IPS DF 19.7 (cell line): Measurements from ENCODE around the gene LGALS12.
"Not testable (repeated sequence)": the region's sequence is repeated elsewhere in the genome, so short reads cannot be mapped to it uniquely, and the experiment has no call there.

Experiments
- DNase-seq: peaks from one replicate; pipeline ENCODE4 v3.0.0-alpha.2; 2013; ENCODE audit warnings: low read depth, low spot score

Gene LGALS12

DNA sequence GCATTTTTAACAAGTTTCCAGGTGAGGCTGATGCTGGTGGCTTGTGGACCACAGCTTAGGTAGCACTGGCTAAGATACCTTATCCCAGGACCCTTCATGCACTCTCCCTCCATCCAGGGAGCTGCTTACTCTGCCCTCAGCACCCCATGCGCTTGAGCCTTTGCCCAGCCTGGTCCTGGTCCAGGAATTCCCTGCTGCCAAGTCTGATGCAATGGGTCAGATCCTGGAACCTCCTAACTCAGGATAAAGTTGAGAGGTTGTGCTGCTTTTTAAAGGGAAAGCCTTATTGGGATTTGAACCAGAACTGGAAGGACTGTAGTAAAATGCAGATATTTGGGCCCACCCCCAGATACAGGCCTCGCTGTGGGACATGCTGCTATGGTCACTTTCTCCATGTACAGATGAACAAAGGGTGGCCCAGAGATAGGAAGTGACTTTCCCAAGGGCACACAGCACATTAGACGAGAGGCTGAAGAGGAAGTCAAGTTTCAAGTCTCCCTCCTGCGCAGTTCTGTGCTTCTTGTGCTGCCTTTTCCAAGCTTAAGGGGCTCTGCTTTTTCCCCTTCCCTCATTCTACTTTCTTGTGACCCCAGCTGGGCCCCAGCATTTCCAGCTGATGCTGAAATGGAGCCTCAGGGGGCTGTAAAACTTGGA, 824 bp upstream of the LGALS12 start:
- DNase-seq = no peak

DNA sequence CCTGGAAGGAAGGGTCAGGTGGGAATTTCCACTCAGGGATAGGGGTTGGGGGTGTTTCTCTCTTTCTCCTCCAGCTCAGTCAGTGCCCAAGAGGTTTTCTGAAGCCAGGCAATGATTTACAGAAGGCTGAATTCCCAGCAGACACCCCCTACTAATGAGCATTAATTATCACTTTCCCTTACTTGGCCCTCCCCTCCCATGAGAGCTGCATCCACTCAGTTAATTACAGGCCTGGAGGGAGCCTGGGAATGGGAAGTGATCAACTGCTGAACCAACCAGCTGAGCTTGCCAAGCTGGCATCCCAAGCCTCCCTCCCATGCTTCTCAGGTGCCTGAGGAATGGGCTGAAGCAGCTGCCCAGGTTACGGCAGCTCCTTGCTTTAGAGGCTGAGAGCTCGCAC, 992 bp downstream of the LGALS12 start:
- no peak for DNase-seq

DNA sequence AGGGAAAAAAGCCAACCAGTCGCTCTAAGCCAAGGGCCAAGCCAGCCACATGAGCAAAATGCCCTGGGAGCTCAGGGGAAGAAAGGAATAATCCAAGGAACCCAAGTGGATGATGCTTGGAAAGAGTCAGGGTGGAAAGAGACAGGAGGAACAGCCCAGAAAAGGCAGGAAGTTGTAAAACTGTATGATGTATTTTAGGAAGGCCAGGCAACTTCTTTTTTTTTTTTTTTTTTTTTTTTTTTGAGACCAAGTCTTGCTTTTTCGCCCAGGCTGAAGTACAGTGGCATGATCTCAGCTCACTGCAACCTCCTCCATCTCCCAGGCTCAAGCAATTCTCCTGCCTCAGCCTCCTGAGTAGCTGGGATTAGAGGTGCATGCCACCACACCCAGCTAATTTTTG, 1.6 kb downstream of the LGALS12 start:
- no peak for DNase-seq

DNA sequence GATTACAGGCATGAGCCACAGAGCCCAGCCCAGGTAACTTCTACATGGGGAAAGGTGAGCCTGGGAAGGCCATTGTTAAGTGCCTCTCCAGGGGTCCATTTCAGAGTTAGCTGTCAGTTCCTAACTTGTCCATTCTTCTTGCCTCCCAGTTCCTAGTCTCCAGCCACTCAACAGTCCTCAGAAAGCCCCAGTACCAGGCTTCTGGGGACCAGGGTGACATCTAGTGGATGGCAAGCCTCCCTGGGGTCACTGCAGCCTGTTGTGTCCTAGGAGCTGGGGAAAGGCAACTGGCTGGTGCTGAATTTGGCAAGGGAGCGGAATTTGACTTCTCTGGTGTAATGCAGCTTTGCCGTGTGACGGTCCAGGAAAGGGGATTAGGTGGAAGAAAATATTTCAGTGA, 2.1 kb downstream of the LGALS12 start:
- DNase-seq = peak; percentile 74

DNA sequence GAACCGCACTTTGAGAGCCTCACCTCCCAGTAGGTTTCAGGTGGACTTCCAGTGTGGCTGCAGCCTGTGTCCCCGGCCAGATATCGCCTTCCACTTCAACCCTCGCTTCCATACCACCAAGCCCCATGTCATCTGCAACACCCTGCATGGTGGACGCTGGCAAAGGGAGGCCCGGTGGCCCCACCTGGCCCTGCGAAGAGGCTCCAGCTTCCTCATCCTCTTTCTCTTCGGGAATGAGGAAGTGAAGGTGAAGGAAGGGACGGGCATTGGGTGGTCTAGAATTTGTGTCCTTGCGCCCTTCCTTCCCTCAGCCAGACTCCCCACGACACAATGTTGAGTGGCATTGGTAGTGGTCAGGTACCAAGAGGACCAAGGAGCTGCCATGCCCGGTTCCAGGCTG, 2.9 kb downstream of the LGALS12 start:
- no peak for DNase-seq

DNA sequence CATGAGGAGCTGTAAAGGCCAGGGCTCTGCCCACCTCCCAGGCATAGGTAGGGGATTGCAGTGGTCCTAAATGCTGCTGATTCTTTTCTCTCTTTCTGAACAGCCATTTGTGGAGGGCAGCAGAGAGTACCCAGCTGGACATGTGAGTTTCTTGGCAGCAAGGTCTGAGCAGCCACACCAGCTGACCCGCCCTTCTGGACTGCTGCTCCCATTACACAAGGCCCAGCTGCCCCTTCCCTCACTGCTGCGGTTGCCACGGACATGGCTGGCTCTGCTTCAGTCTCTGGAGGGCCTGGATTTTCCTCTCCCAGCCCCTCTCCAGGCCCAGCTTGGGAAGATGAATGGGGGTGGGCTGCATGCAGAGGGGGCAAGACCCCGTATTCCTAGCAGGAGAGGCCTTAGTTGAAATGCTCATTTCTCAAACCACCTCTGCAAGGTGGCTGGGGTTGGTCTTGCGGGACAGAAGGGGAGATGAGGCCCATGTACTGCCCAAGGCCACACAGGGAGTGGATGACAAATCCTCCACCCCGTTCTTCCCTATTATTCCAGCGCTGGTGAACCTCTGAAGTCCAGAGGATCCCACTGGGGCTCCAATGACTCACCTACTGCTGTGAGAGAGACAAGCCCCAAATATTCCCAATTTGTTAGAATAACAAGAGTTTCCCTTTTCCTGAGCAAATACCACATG, 4.6 kb downstream of the LGALS12 start:
- DNase-seq = no peak

DNA sequence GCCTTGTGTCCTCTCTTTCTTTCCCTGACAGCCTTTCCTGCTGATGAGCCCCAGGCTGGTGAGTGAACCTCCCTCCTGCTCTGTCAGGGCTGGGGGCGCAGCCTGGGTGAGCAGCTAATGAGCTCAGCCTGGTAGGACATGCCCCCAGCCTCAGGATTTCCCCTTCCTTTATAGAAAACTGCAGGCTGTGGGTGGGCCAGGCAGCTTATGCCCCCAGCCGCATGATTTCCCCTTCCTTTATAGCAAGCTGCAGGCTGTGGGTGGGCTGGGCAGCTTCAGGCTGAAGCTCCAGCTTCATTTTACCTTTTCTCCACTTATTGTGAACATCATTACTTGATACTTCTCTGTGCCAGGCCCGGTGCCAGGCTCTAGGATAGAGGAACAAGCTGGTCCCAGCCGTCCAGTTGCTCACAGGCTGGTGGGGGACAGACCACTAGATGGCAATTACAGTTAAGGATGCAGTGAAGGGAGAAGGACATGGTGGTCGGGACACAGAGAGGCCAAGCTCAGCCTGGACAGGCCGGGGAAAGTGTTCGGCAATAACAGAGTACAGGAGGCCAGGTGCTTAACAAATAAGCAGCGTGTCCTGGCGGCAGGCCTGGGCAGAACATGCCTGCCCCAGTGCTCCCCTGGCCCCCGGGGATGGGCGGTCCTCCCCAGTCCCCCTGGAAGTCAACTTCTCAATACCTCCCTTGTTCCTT, 5.3 kb downstream of the LGALS12 start:
- no peak for DNase-seq

DNA sequence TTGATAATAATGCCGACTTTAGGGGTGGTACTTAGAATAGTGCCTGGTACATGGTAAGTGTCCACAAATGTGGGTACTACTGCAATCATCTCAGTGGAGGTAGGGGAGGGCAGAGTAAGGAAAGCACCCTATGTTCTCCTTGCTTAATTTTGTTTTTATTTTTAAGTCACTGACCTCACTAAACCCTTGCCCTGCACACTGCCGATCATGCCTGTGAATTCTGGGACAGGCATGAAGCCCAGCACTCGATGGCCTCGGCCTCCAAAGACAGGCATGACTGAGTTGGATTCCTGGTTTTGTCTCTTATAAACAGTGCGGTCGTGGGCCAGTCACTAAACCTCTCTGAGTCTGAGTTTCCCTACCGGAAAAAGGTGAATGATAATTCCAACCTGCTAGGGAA, 6.9 kb downstream of the LGALS12 start:
- DNase-seq = no peak

DNA sequence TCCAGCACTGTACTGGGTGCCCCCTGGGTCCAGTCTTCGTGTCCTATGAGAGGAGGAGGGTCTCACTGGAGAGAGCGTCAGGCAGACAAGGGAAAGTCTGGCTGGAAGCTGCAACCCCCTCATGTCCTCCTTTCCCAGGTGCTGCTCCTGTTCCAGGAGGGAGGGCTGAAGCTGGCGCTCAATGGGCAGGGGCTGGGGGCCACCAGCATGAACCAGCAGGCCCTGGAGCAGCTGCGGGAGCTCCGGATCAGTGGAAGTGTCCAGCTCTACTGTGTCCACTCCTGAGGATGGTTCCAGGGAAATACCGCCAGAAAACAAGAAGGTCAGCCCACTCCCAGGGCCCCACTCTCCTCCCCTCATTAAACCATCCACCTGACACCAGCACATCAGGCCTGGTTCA, 10.2 kb downstream of the LGALS12 start:
- no peak for DNase-seq

DNA sequence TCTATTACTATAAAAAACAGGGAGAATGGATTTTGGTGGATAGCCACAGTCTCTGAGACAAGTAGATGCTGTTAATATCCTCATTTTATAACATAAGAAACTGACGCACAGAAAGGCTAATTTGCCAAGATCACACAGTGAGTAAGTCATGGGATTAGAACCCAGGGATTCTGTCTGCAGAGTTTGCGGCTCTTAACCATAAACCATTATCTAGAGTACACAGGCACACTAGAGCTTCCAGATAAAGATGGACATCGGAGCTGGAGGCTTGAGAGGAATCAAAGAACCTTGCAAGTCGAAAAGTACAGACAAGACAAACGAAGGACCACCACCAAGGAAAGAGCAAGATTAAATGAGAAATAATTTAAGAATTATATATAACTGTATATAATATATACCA, 11.3 kb downstream of the LGALS12 start:
- no peak for DNase-seq

DNA sequence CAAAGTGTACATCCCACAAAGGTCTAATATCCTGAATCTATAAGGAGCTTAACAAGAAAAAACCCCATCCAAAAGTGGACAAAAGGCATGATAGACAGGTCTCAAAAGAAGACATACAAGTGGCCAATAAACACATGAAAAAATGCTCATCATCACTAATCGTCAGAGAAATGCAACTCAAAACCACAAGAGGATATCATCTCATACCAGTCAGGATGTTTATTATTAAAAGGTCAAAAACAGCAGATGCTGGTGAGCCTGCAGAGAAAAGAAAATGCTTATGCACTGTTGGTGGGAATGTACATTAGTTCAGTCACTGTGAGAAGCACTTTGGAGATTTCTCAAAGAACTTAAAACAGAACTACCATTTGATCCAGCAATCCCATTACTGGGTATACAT, 12.7 kb downstream of the LGALS12 start:
- DNase-seq = no peak

DNA sequence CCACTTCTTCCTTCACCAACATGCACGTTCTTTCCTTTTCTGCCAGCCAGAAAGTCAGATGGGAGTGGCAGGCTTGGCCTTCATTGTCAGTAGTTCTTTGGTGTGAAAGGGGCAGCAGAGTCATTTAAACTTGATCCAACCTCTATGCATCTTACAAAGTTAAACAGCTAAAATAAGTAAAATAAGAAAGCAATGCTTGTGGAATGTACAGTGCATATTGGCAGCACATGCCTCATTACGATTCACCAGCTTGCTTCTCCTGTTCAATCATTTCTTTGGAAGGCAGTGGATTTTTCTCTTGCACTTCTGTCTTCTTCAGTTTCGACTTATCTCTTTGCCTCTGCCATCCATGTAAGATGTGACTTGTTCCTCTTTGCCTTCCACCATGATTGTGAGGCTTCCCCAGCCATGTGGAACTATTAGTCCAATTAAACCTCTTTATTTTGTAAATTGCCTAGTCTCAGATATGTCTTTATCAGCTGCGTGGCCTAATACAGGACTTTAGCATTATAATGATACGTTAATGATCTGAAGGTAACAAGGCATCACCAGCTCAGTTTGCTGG, 14.8 kb downstream of the LGALS12 start:
- DNase-seq = no peak

DNA sequence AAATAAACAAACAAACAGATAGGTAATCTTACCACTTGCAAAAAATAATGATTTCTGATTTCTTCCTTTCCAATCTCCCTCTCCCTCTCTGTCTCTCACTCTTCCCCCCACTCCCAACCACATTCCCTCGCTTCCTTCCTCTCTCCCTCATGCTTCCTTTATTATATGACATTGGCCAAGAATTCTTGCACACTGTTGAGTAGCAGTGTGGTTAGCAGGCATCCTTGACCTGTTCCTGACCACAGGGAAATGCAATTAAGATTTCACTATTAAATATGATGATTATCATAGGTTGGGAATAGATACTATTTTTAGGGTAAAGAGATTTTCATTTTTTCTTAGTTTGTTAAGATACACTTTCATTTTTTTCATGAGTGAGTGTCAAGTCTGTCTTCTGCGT, 16.0 kb downstream of the LGALS12 start:
- DNase-seq = no peak

DNA sequence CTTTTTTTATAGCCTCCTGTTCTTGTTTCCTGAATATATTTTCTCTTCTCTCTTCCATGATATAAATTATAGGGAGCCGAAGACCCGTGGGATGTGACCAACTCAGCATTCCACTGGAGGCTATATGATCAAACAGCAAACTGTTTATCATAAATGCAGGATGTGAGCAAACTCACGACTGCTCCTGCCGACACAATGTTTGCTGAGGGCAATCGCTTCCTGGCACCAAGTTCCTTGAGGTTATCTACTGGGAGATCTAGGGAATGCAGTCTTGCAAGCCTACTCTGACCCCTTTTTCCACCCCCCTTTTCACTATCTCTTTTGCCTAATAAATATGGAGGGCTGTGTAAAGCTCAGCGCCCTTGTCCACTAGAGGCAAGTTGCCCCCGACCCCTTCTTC, 17.3 kb downstream of the LGALS12 start:
- DNase-seq = no peak

DNA sequence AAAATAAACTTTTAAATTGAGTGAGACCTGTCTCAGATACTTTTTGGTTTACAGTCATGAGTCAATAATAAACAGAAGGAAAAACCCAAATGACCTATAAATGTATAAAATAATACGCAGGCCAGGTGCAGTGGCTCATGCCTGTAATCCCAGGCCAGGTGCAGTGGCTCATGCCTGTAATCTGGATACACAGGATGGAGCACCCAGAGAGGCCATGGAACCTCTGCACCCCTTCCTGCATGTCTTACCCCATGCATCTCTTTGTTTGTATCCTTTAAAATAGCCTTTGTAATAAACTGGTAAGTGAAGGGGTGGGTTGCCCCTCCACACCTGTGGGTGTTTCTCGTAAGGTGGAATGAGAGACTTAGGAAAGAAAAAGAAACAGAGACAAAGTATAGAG, 21.8 kb downstream of the LGALS12 start:
- no peak for DNase-seq

DNA sequence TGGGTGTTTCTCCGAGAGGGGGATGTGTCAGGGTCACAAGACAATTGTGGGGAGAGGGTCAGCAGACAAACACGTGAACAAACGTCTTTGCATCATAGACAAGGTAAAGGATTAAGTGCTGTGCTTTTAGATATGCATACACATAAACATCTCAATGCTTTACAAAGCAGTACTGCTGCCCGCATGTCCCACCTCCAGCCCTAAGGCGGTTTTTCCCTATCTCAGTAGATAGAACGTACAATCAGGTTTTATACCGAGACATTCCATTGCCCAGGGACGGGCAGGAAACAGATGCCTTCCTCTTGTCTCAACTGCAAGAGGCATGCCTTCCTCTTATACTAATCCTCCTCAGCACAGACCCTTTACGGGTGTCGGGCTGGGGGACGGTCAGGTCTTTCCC, 22.3 kb downstream of the LGALS12 start:
- DNase-seq = not testable (repeated sequence)

DNA sequence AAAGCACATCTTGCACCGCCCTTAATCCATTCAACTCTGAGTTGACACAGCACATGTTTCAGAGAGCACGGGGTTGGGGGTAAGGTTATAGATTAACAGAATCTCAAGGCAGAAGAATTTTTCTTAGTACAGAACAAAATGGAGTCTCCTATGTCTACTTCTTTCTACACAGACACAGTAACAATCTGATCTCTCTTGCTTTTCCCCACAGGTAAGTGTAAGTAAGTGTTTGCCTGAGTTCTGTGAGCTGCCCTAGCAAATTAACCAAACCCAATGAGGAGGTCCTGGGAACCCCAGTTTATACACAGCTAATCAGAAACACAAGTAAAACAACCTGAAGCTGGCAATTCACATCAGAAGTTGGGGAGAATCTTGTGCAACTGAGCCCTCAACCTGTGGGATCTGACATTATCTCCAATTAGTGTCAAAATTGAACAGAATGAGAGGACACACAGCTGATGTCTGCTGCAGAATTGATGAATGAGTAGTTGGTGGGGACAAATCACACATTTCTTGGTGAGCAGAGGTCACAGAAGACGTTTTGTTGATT, 22.9 kb downstream of the LGALS12 start:
- DNase-seq = not testable (repeated sequence)

DNA sequence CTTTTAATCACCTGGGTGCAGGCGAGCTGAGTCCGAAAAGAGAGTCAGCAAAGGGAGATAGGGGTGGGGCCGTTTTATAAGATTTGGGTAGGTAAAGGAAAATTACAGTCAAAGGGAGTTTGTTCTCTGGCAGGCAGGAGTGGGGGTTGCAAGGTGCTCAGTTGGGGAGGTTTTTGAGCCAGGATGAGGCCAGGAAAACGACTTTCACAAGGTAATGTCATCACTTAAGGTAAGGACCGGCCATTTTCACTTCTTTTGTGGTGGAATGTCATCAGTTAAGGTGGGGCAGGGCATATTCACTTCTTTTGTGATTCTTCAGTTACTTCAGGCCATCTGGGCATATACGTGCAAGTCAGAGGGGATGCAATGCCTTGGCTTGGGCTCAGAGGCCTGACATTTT, 23.5 kb downstream of the LGALS12 start:
- not testable (repeated sequence) for DNase-seq

DNA sequence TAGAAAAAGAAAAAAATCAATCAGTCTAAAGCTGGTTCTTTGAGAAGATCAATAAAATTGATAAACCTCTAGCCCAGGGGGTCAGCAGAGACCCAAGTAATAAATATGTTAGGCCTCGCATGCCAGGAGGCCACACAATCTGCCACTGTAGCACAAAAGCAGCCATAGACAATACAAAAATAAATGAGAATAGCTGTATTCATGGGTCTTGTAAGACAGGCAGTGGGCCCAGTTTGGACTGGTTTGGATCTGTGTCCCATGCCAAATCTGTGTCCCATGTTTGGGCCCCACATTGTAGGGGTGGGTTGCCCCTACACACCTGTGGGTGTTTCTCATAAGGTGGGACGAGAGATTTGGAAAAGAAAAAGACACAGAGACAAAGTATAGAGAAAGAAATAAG, 24.1 kb downstream of the LGALS12 start:
- no peak for DNase-seq

DNA sequence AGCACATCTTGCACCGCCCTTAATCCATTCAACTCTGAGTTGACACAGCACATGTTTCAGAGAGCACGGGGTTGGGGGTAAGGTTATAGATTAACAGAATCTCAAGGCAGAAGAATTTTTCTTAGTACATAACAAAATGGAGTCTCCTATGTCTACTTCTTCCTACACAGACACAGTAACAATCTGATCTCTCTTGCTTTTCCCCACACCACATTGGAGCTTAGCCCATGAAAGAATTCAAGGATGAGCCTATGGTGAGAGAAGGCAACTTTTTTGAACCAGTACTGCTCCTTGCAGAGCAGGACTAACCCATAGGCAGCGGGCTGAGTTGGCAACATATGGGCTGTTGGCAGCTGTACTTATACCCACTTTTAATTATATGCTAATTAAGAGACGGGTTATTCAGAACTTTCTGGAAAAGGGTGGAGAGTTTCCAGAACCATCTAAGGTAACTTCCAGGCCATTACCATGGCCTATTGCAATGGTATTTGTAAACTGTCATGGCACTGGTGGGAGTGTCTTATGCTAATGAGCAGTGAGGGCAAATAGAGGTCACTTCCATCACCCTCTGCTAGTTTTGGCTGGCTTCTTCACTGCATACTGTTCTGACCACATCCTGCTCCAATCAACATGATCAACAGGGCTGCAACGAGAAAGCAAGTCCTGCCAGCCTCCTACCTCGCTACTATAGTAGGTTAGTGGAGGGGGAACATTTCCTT, 25.3 kb downstream of the LGALS12 start:
- peak; percentile 88 for DNase-seq

DNA sequence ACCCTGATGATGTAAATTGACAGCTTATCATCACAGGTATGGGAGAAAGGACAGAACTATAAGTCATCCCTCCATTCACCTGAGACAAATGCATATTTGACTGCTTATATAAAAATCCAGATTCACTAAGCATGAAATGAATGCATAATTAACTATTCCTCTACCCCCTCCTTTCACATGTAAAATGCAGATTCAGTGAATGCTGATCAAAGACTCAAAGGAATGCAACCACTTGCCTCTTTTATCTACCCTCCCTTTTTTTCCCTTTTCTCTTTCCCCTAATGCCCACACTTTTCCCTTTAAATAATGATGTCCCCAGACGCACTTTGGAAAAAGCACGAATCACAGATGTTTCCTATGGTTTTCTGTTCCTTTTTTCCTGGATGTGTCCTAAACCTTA, 26.2 kb downstream of the LGALS12 start:
- DNase-seq = no peak
